ENCODE measurements around the gene ECT2L. TPM values are rescaled to one million over a fixed set of nuclear protein-coding genes. Genes with fewer than 3 reads are reported as not detected.

The ECT2L gene
- polyA plus RNA-seq, 2 of the 4 experiments (the other 2 are of a cell fraction) = 0.01 TPM; not detected in 1

DNA sequence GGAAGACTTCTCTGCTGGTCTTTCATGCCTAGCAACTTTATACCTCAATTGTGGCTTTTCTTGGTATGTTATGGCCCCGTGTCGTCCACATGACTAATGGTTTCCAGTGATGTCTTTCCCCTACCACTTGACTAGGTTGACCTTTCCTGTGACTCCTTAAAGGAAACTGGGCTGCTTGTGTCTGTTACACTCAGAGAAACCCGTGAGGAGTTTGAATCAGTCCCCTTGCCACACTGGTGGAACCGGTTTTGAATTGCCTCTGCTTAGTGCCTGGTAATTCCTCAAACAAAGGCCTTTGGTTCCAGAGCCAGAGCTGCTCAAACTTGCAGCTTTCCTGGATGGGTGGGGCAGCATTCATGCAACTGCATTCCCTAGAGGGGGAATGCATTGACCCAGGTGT, 21.9 kb downstream of the ECT2L start:
- ChIA-PET POLR2A (no interaction called here), CTCF (interaction anchor here (1.0 kb wide), 1 partner anchor 538 kb away, joined by 4 read pairs; no protein-coding TSS in a partner anchor)
- no peak overlapping the region for H3K27ac ChIP-seq
- no peak overlapping the region for H3K4me3 ChIP-seq
- H3K4me1 ChIP-seq = no peaks in the 10 kb centered on the region
- TF ChIP-seq RAD21 (conservative IDR thresholded peaks at IDR 0.05 in 1 of 2, IDR thresholded peaks at IDR 0.05 in 1 of 2) (no peak), CHD4 (IDR thresholded peaks at IDR 0.05; ENCODE audit: borderline replicate concordance) (no peak), KDM1A (IDR thresholded peaks at IDR 0.05; ENCODE audit: low read depth) (no peak), MYC (IDR thresholded peaks at IDR 0.05; ENCODE audit: borderline replicate concordance, low read length) (no peak), FOSB (CRISPR knock-in tag; IDR thresholded peaks at IDR 0.05) (no peak), KDM5A (IDR thresholded peaks at IDR 0.05) (no peak), CBX2 (IDR thresholded peaks at IDR 0.05; ENCODE audit: borderline replicate concordance, low read depth) (no peak)
- DNase-seq (ENCODE audit: low read depth in 1 of 2, low spot score in 1 of 2) = no peak
- FAIRE-seq = no peak
- no peak for ATAC-seq
- H3K4me2 ChIP-seq = no peak overlapping the region
- H3K9me3 ChIP-seq = no peaks in the 10 kb centered on the region
- WGBS (ENCODE audit: missing lambda C conversion rate) = 82% methylated on average over 4 of the region's 4 CpGs

DNA sequence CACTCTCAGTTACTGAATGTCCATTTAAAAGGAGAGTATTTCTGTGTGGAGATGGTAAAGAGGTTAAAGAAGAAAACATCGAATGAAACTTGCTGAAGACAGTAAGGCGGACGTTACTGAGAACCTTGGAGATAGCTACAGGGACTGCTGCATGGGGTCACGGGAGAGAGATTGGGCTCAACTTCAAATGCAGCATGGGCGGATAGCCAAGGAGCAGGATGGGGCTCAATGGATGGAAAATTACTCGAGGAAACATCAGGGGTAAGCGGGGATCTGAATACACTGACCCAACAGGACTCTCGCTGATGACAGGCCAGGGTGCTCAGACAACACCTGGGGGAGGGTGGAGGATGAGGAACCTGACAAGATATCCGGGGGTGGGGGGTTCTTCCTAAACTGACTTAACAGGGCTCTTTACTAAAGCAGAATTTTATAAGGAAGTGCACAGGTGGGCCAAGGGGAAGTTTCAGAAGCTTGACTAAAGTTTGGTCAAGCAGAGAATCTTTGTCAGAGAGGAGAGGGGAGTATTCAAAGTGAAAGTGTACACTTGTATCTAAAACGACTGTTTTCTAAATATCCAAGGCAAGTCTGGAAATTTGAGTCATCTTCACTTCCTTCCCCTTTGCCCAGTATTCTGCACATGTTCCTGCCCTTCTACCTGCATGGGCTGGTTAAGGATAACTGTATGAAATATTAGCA, 22.8 kb downstream of the ECT2L start:
- TF ChIP-seq HDAC2 (IDR thresholded peaks at IDR 0.05) = no peak
- no peak for TF ChIP-seq ELK1 (IDR thresholded peaks at IDR 0.05; ENCODE audit: low read depth, low read length)
- TF ChIP-seq KDM5A (IDR thresholded peaks at IDR 0.05) = no peak
- TF ChIP-seq TP53 (CRISPR knock-in tag; IDR thresholded peaks at IDR 0.05) = no peak
- TF ChIP-seq CBX2 (IDR thresholded peaks at IDR 0.05; ENCODE audit: borderline replicate concordance, low read depth) = no peak
- no peak for TF ChIP-seq NPAS2 (CRISPR knock-in tag; IDR thresholded peaks at IDR 0.05; ENCODE audit: borderline replicate concordance)
- no peak for TF ChIP-seq REST (IDR thresholded peaks at IDR 0.05)
- TF ChIP-seq HOXA7 (CRISPR knock-in tag; IDR thresholded peaks at IDR 0.05) = no peak
- TF ChIP-seq FOSL2 (IDR thresholded peaks at IDR 0.05) = no peak
- TF ChIP-seq FOSL2 (CRISPR knock-in tag; IDR thresholded peaks at IDR 0.05) = no peak
- no peak for TF ChIP-seq PBX3 (IDR thresholded peaks at IDR 0.05)
- TF ChIP-seq HOXB13 (CRISPR knock-in tag; IDR thresholded peaks at IDR 0.05; ENCODE audit: low read depth) = no peak
- TF ChIP-seq ZFP36 (IDR thresholded peaks at IDR 0.05; ENCODE audit: borderline replicate concordance, partially characterized antibody) = no peak
- no peak for TF ChIP-seq FOXS1 (CRISPR knock-in tag; IDR thresholded peaks at IDR 0.05)
- H3K4me1 ChIP-seq = no peaks in the 10 kb centered on the region
- no peak overlapping the region for H3K4me3 ChIP-seq
- no peak overlapping the region for H3K27ac ChIP-seq
- ChIA-PET CTCF (interaction anchor here (1.0 kb wide), 1 partner anchor 538 kb away, joined by 4 read pairs; no protein-coding TSS in a partner anchor), POLR2A (no interaction called here)
- ATAC-seq = no peak
- no peak overlapping the region for H3K4me2 ChIP-seq
- 66% methylated on average over 10 of the region's 10 CpGs for WGBS (ENCODE audit: missing lambda C conversion rate)
- no peak for DNase-seq (ENCODE audit: low read depth in 1 of 2, low spot score in 1 of 2)
- FAIRE-seq = no peak
- H3K9me3 ChIP-seq = no peaks in the 10 kb centered on the region

All from A549 (cell line).